H1 (cell line): ENCODE data around the gene ELOVL6. TPM values are rescaled to one million over a fixed set of nuclear protein-coding genes. Genes with fewer than 3 reads are reported as not detected.

Experiments used
- CTCF ChIA-PET: fragments of 300-600 bp; sonication (Branson Sonifier 250); formaldehyde crosslinking; loops from one replicate; lab custom pipeline; 2021; ENCODE audit not compliant: partially characterized antibody; lab: Charles Lee
- POLR2A ChIA-PET: fragments of 300-600 bp; sonication (Branson Sonifier 250); formaldehyde crosslinking; loops from one replicate; lab custom pipeline; 2021; ENCODE audit warnings: inconsistent platforms; ENCODE audit not compliant: partially characterized antibody; lab: Charles Lee
- DNase-seq, 2 experiments: peaks; one replicate each; pipeline versions ENCODE4 v3.0.0 to v3.0.0-alpha.2; 2010 to 2022; ENCODE audit warnings: low spot score in 2 of 2, low read depth in 1 of 2, mixed read lengths in 1 of 2
- FAIRE-seq: peaks from 2 replicates; lab custom pipeline; 2011; peaks lifted over from hg19 to GRCh38; lab: Jason Lieb, UNC
- H2AFZ ChIP-seq: 2 replicates; pipeline ENCODE4 v1.8.1; 2012; ENCODE audit warnings: low read length, inconsistent platforms
- H2AK5ac ChIP-seq: 2 replicates; pipeline ENCODE4 v1.6.1; 2013; ENCODE audit warnings: low read depth, low read length
- H2BK120ac ChIP-seq: replicated peaks from 2 replicates; pipeline ENCODE3; 2013; ENCODE audit warnings: low read depth, low read length, inconsistent platforms
- H2BK12ac ChIP-seq: 2 replicates; pipeline ENCODE4 v1.6.1; 2013; ENCODE audit warnings: low read depth, low read length
- H2BK15ac ChIP-seq: 2 replicates; pipeline ENCODE4 v1.6.1; 2013; ENCODE audit warnings: low read length
- H2BK20ac ChIP-seq: 2 replicates; pipeline ENCODE4 v1.6.1; 2013; ENCODE audit warnings: low read length
- H2BK5ac ChIP-seq: 2 replicates; pipeline ENCODE4 v1.6.1; 2013; ENCODE audit warnings: low read depth, low read length
- H3K14ac ChIP-seq: 2 replicates; pipeline ENCODE4 v1.6.1; 2013; ENCODE audit warnings: inconsistent platforms; ENCODE audit not compliant: insufficient read length
- H3K18ac ChIP-seq: 2 replicates; pipeline ENCODE4 v1.6.1; 2013; ENCODE audit warnings: low read length; ENCODE audit errors: extremely low read depth
- H3K23ac ChIP-seq: 2 replicates; pipeline ENCODE4 v1.6.1; 2013; ENCODE audit warnings: inconsistent platforms; ENCODE audit not compliant: insufficient read length
- H3K23me2 ChIP-seq: 2 replicates; pipeline ENCODE4 v1.6.1; 2013; ENCODE audit warnings: low read depth, low read length
- H3K27ac ChIP-seq: 2 replicates; pipeline ENCODE4 v1.6.1; 2011; ENCODE audit warnings: low read depth, low read length, inconsistent platforms
- H3K27me3 ChIP-seq, 4 experiments: replicated peaks in 1 of 4; 1 replicate in 1 of 4; 2 replicates in 3 of 4; pipeline versions ENCODE4 v1.6.1 to v1.8.1; 2011 to 2013; ENCODE audit warnings: low read length in 3 of 4, mild to moderate bottlenecking in 3 of 4, inconsistent platforms in 2 of 4, mixed read lengths in 2 of 4, moderate library complexity in 1 of 4; ENCODE audit not compliant: control insufficient read depth in 3 of 4, insufficient read depth in 3 of 4; ENCODE audit errors: extremely low read depth in 1 of 4
- H3K36me3 ChIP-seq, 4 experiments: 2 replicates each; pipeline versions ENCODE4 v1.6.1 to v1.8.1; 2011 to 2013; ENCODE audit warnings: mild to moderate bottlenecking in 4 of 4, low read length in 3 of 4, moderate library complexity in 2 of 4, control low read depth in 1 of 4, inconsistent platforms in 1 of 4; ENCODE audit not compliant: insufficient read depth in 4 of 4, control insufficient read depth in 2 of 4
- H3K4ac ChIP-seq: replicated peaks from 2 replicates; pipeline ENCODE3; 2013; ENCODE audit warnings: low read length, low read depth, mixed read lengths, inconsistent platforms; ENCODE audit not compliant: insufficient read length
- H3K4me1 ChIP-seq, 4 experiments: replicated peaks in 1 of 4; 1 replicate in 1 of 4; 2 replicates in 3 of 4; pipeline versions ENCODE4 v1.6.1 to v1.8.1; 2011 to 2013; ENCODE audit warnings: low read length in 3 of 4, inconsistent platforms in 2 of 4, mixed read lengths in 1 of 4; ENCODE audit not compliant: insufficient read depth in 4 of 4, control insufficient read depth in 3 of 4
- H3K4me2 ChIP-seq, 2 experiments: 2 replicates each; pipeline versions ENCODE4 v1.6.1 to v1.8.1; 2011 to 2013; ENCODE audit warnings: low read depth in 2 of 2, low read length in 2 of 2, control low read depth in 1 of 2, inconsistent platforms in 1 of 2, mild to moderate bottlenecking in 1 of 2; ENCODE audit not compliant: insufficient read depth in 1 of 2
- H3K4me3 ChIP-seq, 4 experiments: fragments of 200-600, 300-600 bp in 1 of 4; sonication (generic), shearing (Covaris generic), sonication (Bioruptor Twin) in 1 of 4; 2 replicates each; pipeline versions ENCODE4 v1.5.1 to v1.8.1; 2011 to 2016; ENCODE audit warnings: low read length in 4 of 4, low read depth in 3 of 4, control low read depth in 2 of 4, inconsistent platforms in 2 of 4, mild to moderate bottlenecking in 2 of 4, mixed read lengths in 1 of 4, moderate library complexity in 1 of 4; ENCODE audit not compliant: insufficient read depth in 2 of 4; ENCODE audit errors: extremely low read depth in 1 of 4
- H3K56ac ChIP-seq: replicated peaks from 2 replicates; pipeline ENCODE3; 2013; ENCODE audit warnings: low read depth, mild to moderate bottlenecking, mixed read lengths, low read length, inconsistent platforms; ENCODE audit not compliant: insufficient read length
- H3K79me1 ChIP-seq: 2 replicates; pipeline ENCODE4 v1.6.1; 2013; ENCODE audit warnings: low read depth, low read length, control low read depth
- H3K79me2 ChIP-seq, 2 experiments: 2 replicates each; pipeline versions ENCODE4 v1.6.1 to v1.8.1; 2012 to 2013; ENCODE audit warnings: low read length in 2 of 2, mild to moderate bottlenecking in 2 of 2, inconsistent platforms in 1 of 2; ENCODE audit not compliant: insufficient read depth in 2 of 2, control insufficient read depth in 1 of 2
- H3K9ac ChIP-seq, 4 experiments: replicated peaks in 1 of 4; 1 replicate in 1 of 4; 2 replicates in 3 of 4; pipeline versions ENCODE4 v1.6.1 to v1.8.1; 2011 to 2013; ENCODE audit warnings: low read depth in 3 of 4, low read length in 3 of 4, control low read depth in 2 of 4, mild to moderate bottlenecking in 2 of 4, moderate library complexity in 2 of 4, inconsistent platforms in 1 of 4; ENCODE audit errors: extremely low read depth in 1 of 4
- H3K9me3 ChIP-seq, 2 experiments: 2 replicates each; pipeline versions ENCODE4 v1.6.1 to v1.8.1; 2012 to 2013; ENCODE audit warnings: mild to moderate bottlenecking in 2 of 2, moderate library complexity in 2 of 2, control low read depth in 1 of 2, inconsistent platforms in 1 of 2, low read depth in 1 of 2, low read length in 1 of 2, mixed read lengths in 1 of 2; ENCODE audit not compliant: insufficient read depth in 2 of 2
- H4K20me1 ChIP-seq, 2 experiments: replicated peaks in 1 of 2; 2 replicates each; pipeline versions ENCODE3 to v1.8.1; 2011 to 2013; ENCODE audit warnings: inconsistent platforms in 2 of 2, low read length in 2 of 2, mild to moderate bottlenecking in 1 of 2; ENCODE audit not compliant: insufficient read depth in 2 of 2, control insufficient read depth in 1 of 2
- H4K5ac ChIP-seq: 2 replicates; pipeline ENCODE4 v1.6.1; 2013; ENCODE audit warnings: low read length, low read depth, mixed read lengths, inconsistent platforms; ENCODE audit not compliant: insufficient read length
- H4K8ac ChIP-seq: 2 replicates; pipeline ENCODE4 v1.8.0; 2013; ENCODE audit warnings: mild to moderate bottlenecking, moderate library complexity, low read length, inconsistent platforms; ENCODE audit not compliant: insufficient read depth; ENCODE audit errors: extremely low read depth
- H4K91ac ChIP-seq: replicated peaks from 2 replicates; pipeline ENCODE3; 2013; ENCODE audit warnings: low read length, mixed read lengths, inconsistent platforms; ENCODE audit not compliant: insufficient read length
- CBX5 ChIP-seq: fragments of 300-800, 300-1000 bp; sonication (generic); IDR thresholded peaks from 2 replicates; pipeline ENCODE4 v1.7.1; 2016; ENCODE audit warnings: antibody characterized with exemption, low read length, low read depth
- CEBPB ChIP-seq: IDR thresholded peaks from 2 replicates; pipeline ENCODE4 v1.6.1; 2012; ENCODE audit warnings: low read depth, low read length
- EP300 ChIP-seq, 2 experiments: IDR thresholded peaks; 1 replicate in 1 of 2; 2 replicates in 1 of 2; pipeline ENCODE4 v1.6.1; 2011 to 2012; ENCODE audit warnings: low read depth in 2 of 2, low read length in 2 of 2, mild to moderate bottlenecking in 2 of 2, borderline replicate concordance in 1 of 2, inconsistent platforms in 1 of 2, moderate library complexity in 1 of 2
- FOSL1 ChIP-seq: IDR thresholded peaks from 2 replicates; pipeline ENCODE4 v1.6.1; 2011; ENCODE audit warnings: mild to moderate bottlenecking, low read depth, low read length, moderate library complexity; ENCODE audit not compliant: insufficient read depth
- HDAC6 ChIP-seq: IDR thresholded peaks from one replicate; pipeline ENCODE4 v1.7.1; 2012; ENCODE audit warnings: low read depth, mild to moderate bottlenecking, inconsistent platforms, low read length, moderate library complexity
- JUND ChIP-seq: IDR thresholded peaks from 2 replicates; pipeline ENCODE4 v1.6.1; 2011; ENCODE audit warnings: mild to moderate bottlenecking, improper control_type of control experiment, low read length
- KDM1A ChIP-seq: fragments of 200-600, 300-600 bp; sonication (generic); IDR thresholded peaks from 2 replicates; pipeline ENCODE4 v1.7.1; 2016; ENCODE audit warnings: mild to moderate bottlenecking, low read length, borderline replicate concordance
- MAFK ChIP-seq: IDR thresholded peaks from 2 replicates; pipeline ENCODE4 v1.6.1; 2012; ENCODE audit warnings: low read depth, mild to moderate bottlenecking, improper control_type of control experiment, low read length
- MAX ChIP-seq: IDR thresholded peaks from 2 replicates; pipeline ENCODE4 v1.6.1; 2012; ENCODE audit warnings: inconsistent platforms
- NANOG ChIP-seq: IDR thresholded peaks from 2 replicates; pipeline ENCODE4 v1.6.1; 2011; ENCODE audit warnings: low read length, low read depth, mild to moderate bottlenecking, inconsistent platforms; ENCODE audit not compliant: insufficient read depth, poor library complexity, severe bottlenecking
- RBBP5 ChIP-seq: IDR thresholded peaks from 2 replicates; pipeline ENCODE4 v1.7.1; 2012; ENCODE audit warnings: low read depth, mild to moderate bottlenecking, inconsistent platforms, low read length, moderate library complexity, borderline replicate concordance
- SP4 ChIP-seq: IDR thresholded peaks from 2 replicates; pipeline ENCODE4 v1.6.1; 2012; ENCODE audit warnings: low read length, inconsistent platforms
- TAF1 ChIP-seq: IDR thresholded peaks from 2 replicates; pipeline ENCODE4 v1.6.1; 2011; ENCODE audit warnings: mild to moderate bottlenecking, low read depth, low read length
- WGBS, 2 experiments: shearing (Covaris generic) in 1 of 2; methylation state at CpG; one replicate each; pipeline versions ENCODE4 v1.1.6 to v1.1.7; 2013 to 2015; ENCODE audit warnings: low lambda C conversion rate in 2 of 2, mixed read lengths in 2 of 2, inconsistent platforms in 1 of 2, low coverage in 1 of 2, missing lambda C conversion rate in 1 of 2; ENCODE audit not compliant: insufficient replicate concordance in 2 of 2, insufficient coverage in 1 of 2, insufficient read length in 1 of 2; ENCODE audit errors: extremely low coverage in 1 of 2, missing lambda C conversion rate in 1 of 2; 5-methylcytosine and 5-hydroxymethylcytosine counted together
- polyA plus RNA-seq, 7 experiments: library from polyadenylated mRNA; depleted of rRNA in 3 of 7; stranded (reverse) in 5 of 7; unstranded in 2 of 7; fragments of >200 nt in 5 of 7; fragments of 200-250 nt in 2 of 7; gene quantifications; 1 replicate in 5 of 7; 2 replicates in 1 of 7; 4 replicates in 1 of 7; pipeline versions ENCODE4 v1.2.1 to v1.2.3, GENCODE V29; 2011 to 2013; ENCODE audit warnings: missing spikeins in 2 of 7, mixed read lengths in 2 of 7
- total RNA-seq: library from RNA; stranded (reverse); fragmentation: NEBNext Ultra II Directional; extraction: Animal tissue kit (Norgen Biotek cat#: 25700); gene quantifications from 2 replicates; pipeline ENCODE4 v1.2.1, GENCODE V29; 2021

The ELOVL6 gene
- total and polyA plus RNA-seq, 2 of the 8 experiments (the other 6 are each of a cell fraction or from before 2014, with no cell fraction given): 27.8 to 86.6 TPM

- no peak overlapping the region for H2BK120ac ChIP-seq
- no peaks in the 10 kb centered on the region for H4K20me1 ChIP-seq
- no peak overlapping the region for H3K4me3 ChIP-seq
- TF ChIP-seq JUND (no peak), RBBP5 (no peak), FOSL1 (no peak), SP4 (no peak), EP300 (IDR thresholded peaks at IDR 0.05; ENCODE audit: borderline replicate concordance in 1 of 2, low read depth in 2 of 2, low read length in 2 of 2) (no peak), KDM1A (no peak), MAX (no peak), TAF1 (no peak), CBX5 (no peak), CEBPB (no peak), HDAC6 (no peak), MAFK (no peak), NANOG (no peak)
- H3K27ac ChIP-seq: no peak overlapping the region
- no peaks in the 10 kb centered on the region for H3K9me3 ChIP-seq
- H3K56ac ChIP-seq: no peak overlapping the region
- no peak overlapping the region for H2AK5ac ChIP-seq
- H3K23ac ChIP-seq: no peak overlapping the region
- no peak overlapping the region for H2BK5ac ChIP-seq
- no peak overlapping the region for H2AFZ ChIP-seq
- FAIRE-seq (no peak), DNase-seq (no peak)
- H2BK20ac ChIP-seq: no peak overlapping the region
- no peaks in the 10 kb centered on the region for H3K23me2 ChIP-seq
- no peaks in the 10 kb centered on the region for H3K4me1 ChIP-seq
- no peak overlapping the region for H2BK15ac ChIP-seq
- no peak overlapping the region for H4K91ac ChIP-seq
- 88% methylated on average over 9 of the region's 9 CpGs; no CpG with 5 or more reads in 1 of the 2 experiments for WGBS, 2 experiments
- H3K18ac ChIP-seq: no peak overlapping the region
- no peak overlapping the region for H3K14ac ChIP-seq
- no peaks in the 10 kb centered on the region for H3K79me1 ChIP-seq
- H3K9ac ChIP-seq: no peak overlapping the region
- no peak overlapping the region for H2BK12ac ChIP-seq
- no peaks in the 10 kb centered on the region for H3K36me3 ChIP-seq
- CTCF ChIA-PET: interaction anchor here (0.6 to 16.6 kb wide), 11 partner anchors 10 to 514 kb away, joined by 3 to 389 read pairs (median 10); no protein-coding TSS in a partner anchor
- POLR2A ChIA-PET: interaction anchor here (0.6 kb wide), 1 partner anchor 511 kb away, joined by 3 read pairs; no protein-coding TSS in a partner anchor
- H3K79me2 ChIP-seq: no peaks in the 10 kb centered on the region
- H3K4me2 ChIP-seq: no peak overlapping the region
- H4K8ac ChIP-seq: no peak overlapping the region
- no peak overlapping the region for H3K4ac ChIP-seq
- no peaks in the 10 kb centered on the region for H3K27me3 ChIP-seq
- no peak overlapping the region for H4K5ac ChIP-seq
These were observed 198.9 kb downstream of the ELOVL6 start for GRCh38 chr4:109999585-109999912.
